HG03520 (cell line): Measurements from ENCODE around the gene TMEM59L.

ENCODE experiments used
- ATAC-seq: cut with Tn5 transposase; IDR thresholded peaks from one replicate; pipeline ENCODE4 v1.9.1; 2021; ENCODE audit warnings: mild to moderate bottlenecking, moderate library complexity; ENCODE audit not compliant: unreplicated experiment

TMEM59L gene

DNA sequence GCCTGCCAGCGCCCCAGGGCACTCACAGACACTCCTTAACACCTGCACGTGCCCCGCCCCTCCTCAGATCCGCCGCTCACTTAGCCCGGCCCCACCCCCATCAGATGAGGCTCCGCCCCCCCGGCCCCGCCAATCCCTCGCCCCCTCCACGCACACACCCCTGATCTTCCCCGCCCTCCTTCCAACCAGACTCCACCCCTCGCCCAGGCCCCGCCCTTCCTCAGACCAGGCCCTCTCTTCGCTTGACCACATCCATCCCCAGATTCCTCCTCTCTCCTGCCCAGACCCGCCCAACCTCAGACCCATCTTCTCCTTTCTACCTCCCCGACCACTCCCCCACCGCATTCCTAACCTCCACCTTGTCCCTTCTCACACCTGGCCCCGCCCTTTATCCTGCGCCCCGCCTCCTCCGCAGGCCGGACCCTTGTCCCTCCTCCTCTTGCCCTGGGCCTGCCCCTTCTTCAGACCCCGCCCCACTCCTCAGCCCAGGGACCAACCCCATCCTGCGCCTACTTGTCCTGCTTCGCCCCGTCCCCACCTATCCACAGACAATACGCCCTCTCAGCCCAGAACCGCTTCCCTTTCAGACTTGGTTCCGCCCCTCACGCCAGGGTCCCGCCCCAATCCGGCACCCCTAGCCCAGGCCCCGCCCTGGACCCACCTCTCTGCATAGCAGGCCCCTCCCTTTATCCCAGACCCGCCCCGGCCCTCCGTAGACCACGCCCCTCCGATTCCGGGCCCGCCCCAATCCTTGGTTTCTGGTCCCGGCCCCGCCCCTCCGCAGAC lies 23.7 kb downstream of the TMEM59L start:
- ATAC-seq = peak; percentile 80

GRCh38 chr19:18636969-18637629 lies 24.4 kb downstream of the TMEM59L start, which contains the start of gene KLHL26:
KLHL26 (plus strand) TSS chr19:18637028; CDS start chr19:18637055, 27 bp downstream.
- ATAC-seq = no peak

GRCh38 chr19:18637673-18638630 lies 25.3 kb downstream of the TMEM59L start:
- ATAC-seq = no peak

DNA sequence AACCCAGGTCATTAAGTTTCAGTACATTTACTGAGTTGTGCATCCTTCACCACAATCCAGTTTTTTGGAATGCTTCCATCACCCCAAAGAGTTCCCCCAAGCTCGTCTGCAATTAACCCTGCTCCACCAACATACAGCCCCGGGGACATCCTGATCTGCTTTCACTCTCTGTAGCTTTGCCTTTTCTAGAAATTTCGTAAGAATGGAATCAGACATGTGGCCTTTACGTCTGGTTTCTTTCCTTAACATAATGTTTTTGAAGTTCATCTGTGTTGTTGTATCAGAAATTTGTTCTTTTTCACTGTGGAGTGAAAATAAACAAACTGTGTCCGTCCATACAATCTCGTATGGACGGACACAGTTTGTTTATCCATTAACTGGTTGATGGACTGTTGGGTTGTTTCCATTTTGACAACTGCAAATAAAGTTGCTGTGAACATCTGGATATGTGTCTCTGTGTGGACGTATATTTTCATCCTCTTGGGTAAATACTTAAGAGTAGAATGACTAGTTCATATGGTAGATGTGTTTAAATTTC lies 27.1 kb downstream of the TMEM59L start:
- ATAC-seq = no peak

GRCh38 chr19:18644196-18645034 lies 31.7 kb downstream of the TMEM59L start:
- no peak for ATAC-seq

DNA sequence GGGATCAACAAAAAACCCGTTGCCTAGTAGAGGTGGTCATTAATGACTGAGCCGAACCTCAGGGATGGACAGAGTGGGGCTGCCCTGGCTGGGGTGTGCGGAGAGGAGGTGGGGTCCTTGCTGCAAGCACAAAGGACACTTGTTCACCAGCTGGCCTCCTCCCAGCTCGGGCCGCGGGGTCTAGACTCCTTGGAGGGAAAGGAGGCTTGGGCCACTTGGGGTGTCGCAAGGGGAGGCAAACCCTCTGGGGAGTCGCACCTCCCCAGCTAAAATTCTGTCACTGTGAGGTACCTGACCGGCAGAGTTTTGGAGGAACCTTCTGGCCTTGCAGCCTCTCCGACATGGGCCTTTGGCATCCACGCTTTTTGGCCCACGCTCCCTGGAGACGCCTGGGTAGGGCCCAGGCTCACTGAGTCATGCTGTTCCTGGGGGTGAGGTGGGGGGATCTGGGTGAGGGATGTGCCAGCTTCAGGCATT lies 32.4 kb downstream of the TMEM59L start:
- ATAC-seq = no peak

GRCh38 chr19:18646535-18647370 lies 34.1 kb downstream of the TMEM59L start:
- no peak for ATAC-seq

DNA sequence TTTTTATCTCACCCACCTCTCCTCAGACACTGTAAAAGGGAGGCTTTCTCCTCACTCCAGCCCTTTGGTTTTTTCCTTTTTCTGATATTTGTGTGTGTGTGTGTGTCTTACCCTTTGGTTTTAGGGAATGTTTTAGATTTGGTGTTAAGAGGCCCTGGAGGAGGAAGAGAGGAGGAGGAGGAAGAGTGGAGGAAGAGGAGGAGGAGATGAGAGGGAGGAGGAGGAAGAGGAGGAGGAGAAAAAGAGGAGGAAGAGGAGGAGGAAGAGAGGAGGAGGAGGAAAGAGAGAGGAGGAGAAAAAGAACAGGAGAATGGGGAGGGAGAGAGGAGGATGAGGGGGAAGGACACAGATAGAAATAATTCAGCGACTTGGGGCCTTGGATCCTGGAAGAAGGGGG lies 34.7 kb downstream of the TMEM59L start:
- ATAC-seq = no peak

GRCh38 chr19:18647807-18648206 lies 35.1 kb downstream of the TMEM59L start:
- ATAC-seq = no peak

- ATAC-seq = no peak
These were observed 36.3 kb downstream of the TMEM59L start for GRCh38 chr19:18648973-18649315.

DNA sequence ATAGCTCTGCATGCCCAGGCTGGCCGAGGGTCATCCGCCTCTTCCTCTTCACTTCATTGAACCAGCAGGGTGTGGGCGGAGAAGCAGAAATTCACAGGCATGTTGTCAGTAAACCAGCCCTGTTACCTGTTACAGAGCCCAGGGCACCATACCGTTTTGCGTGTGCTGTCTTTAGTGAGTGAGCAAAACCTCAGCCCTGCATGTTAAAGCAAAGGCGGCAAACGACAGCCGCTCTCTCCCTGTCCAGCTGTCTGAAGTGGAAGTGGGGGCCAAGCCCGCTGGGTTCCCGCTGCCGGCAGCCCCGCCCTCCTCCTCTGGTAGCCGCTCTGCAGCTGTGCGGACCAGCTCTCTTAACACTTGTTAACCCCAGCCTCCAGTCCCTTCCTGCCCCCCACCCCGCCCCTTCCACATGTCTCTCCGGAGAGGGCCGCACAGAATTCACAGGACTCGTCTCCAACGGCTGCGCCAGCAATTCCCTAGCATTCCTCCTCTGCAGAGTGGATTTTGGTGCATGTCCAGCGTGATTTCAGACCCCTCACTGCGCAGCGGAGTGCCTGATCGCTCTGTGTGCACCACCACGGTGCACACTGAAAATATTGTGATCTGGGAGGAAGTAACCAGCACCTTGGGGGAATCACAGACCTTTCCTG lies 36.8 kb downstream of the TMEM59L start:
- ATAC-seq = no peak

DNA sequence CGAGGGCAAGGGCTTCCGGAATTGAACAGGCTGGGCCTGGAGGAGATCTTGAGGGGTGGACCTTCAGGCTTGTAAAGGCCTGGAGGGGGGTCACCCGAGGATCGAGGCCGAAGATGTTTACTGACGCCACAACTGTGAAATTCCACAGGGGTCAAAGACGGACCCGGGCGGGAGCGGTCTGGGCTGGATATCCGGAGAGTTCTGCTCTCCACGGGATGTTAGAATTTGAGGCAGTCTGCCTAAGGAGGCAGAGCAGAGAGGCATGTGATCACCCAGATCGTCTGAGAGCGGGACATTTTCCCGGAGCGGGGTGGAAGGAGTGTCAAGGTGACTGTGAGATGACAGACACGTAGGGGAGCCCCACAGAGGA lies 37.3 kb downstream of the TMEM59L start:
- no peak for ATAC-seq

DNA sequence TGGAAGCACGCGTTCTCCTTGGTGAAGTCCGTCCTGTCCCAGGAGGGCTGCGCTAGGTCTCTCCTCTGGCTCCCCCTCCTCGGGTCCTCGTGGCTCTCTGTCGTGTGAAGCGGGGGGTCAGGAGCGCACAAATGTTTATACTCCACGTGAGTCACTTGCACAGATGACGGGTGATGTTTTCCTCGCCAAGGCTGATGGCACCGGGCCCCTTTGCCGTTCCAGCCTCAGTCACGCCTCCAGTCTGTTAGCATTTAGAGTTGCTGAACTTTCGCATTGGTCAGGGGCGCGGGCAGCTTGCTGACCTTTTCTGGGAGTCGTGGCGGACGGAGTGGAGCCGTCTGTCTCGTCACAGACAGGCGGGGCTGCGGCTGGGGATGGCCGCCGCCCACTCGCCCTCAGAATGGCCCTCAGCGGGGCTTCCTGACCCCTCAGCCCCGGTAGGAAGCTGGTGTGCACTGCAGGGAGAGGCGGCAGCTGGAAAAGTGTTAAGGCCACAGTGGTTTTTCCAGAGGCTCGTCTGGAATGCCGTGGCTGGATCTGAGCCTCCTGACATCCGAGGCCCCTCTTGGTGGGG lies 37.9 kb downstream of the TMEM59L start:
- ATAC-seq = no peak

- ATAC-seq = no peak
These were observed 38.6 kb downstream of the TMEM59L start for GRCh38 chr19:18651300-18651699.

DNA sequence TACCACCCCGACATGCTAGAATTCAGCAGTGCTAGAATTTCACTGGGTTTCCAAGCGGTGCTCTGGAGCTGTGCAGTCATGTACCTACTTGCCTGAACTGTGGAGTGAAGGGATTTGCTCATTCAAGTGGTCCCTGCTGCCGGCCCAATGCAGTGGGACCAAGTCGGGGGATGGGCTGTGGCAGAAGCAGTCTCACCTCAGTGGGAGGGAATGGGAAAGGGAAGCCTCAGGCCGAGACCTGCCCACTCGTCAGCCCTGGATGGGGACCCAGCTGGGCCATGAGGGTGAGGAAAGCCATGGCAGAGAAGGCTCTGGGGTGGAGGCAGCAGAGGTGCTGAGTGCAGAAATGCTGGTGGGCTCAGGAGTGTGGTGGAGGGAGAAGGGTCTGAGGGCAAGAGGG lies 39.1 kb downstream of the TMEM59L start:
- no peak for ATAC-seq

- ATAC-seq = no peak
These were observed 41.2 kb downstream of the TMEM59L start for GRCh38 chr19:18653853-18654252.

- no peak for ATAC-seq
These were observed 41.8 kb downstream of the TMEM59L start for GRCh38 chr19:18654469-18654868.

DNA sequence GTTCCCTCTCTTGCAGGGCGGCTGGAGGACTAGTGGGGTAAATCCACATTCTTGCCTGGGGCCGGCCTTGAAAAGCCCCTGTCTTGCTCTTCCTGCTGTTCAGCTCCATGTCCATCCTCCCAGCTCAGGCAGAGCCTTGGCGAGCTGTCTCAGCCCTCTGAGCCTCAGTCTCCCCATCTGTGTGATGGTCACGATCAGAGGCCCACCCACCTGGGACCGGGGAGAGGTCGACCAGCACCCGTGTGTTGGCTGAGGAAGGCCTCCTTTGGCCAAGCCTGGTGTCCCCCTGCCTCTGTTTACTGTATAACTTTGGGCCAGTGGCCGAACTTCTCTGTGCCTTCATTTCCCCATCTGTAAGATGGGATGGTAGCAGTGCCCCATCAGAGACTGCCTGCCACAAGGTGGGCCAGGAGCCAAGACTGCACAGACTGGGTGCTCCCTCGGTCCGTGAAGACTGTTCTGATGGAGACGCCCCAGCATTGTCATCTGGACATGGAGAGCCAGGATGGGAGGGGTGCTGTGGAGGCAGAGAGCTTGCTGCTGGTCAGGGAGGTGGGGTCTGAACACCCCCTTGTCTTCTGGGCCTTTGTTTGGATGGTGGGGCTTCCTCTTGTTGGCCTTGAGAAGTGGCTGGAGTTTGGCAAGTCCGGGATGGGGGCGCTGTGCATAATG lies 42.6 kb downstream of the TMEM59L start:
- ATAC-seq = no peak
